Gastroesophageal sphincter (tissue), 4 donors: ENCODE results near the gene CCDC178. TPM values are rescaled to one million over a fixed set of nuclear protein-coding genes. Genes with fewer than 3 reads are reported as not detected.
A peak's percentile ranks its signal among the peaks of the same experiment; 100 is the strongest.
"Not testable (repeated sequence)": the region's sequence is repeated elsewhere in the genome, so short reads cannot be mapped to it uniquely, and the experiment has no call there.

ENCODE experiments used
- ATAC-seq: fragments of 150-250 bp; one replicate; pipeline ENCODE4 v1.9.1; 2016; ENCODE audit warnings: mild to moderate bottlenecking, moderate library complexity
- H3K27ac ChIP-seq, 4 donors: fragments of 200-600 bp; sonication (generic) in 3 of 4; 1 replicate in 3 of 4; 2 replicates in 1 of 4; pipeline ENCODE4 v1.5.1; 2016 to 2019
- H3K27me3 ChIP-seq: fragments of 200-600 bp; sonication (generic); one replicate; pipeline ENCODE4 v1.5.1; 2019
- H3K36me3 ChIP-seq, 2 donors: fragments of 200-600 bp; sonication (generic); one replicate each; pipeline ENCODE4 v1.5.1; 2019; ENCODE audit warnings: control low read depth in 1 of 2
- H3K4me1 ChIP-seq, 3 donors: fragments of 200-600 bp; sonication (generic); 1 replicate in 2 of 3; 2 replicates in 1 of 3; pipeline ENCODE4 v1.5.1; 2016 to 2019; ENCODE audit warnings: control low read depth in 2 of 3
- H3K4me3 ChIP-seq, 2 donors: fragments of 200-600 bp; sonication (generic); one replicate each; pipeline ENCODE4 v1.5.1; 2019; ENCODE audit warnings: mild to moderate bottlenecking in 1 of 2, moderate library complexity in 1 of 2
- H3K9me3 ChIP-seq, 3 donors: fragments of 200-600 bp; sonication (generic); one replicate each; pipeline ENCODE4 v1.5.1; 2017 to 2019; ENCODE audit warnings: control low read depth in 2 of 3
- EP300 ChIP-seq: sonication (generic); formaldehyde crosslinking; IDR thresholded peaks from one replicate; pipeline ENCODE4 v1.6.1; 2017; ENCODE audit warnings: antibody characterized with exemption, mild to moderate bottlenecking
- POLR2A ChIP-seq, 2 donors: fragments of 450-650 bp; IDR thresholded peaks; one replicate each; pipeline ENCODE4 v1.6.1; 2017; ENCODE audit warnings: antibody characterized with exemption in 2 of 2, mild to moderate bottlenecking in 2 of 2, moderate library complexity in 1 of 2
- POLR2AphosphoS5 ChIP-seq: sonication (generic); formaldehyde crosslinking; IDR thresholded peaks from one replicate; pipeline ENCODE4 v1.6.1; 2017; ENCODE audit warnings: antibody characterized with exemption
- WGBS, 2 donors: methylation state at CpG; one replicate each; pipeline ENCODE4 v1.1.5; 2018; ENCODE audit warnings: low coverage in 1 of 2; 5-methylcytosine and 5-hydroxymethylcytosine counted together
- total RNA-seq, 4 donors: library from RNA; depleted of rRNA; stranded (reverse); fragments of >200 nt; gene quantifications; one replicate each; pipeline ENCODE4 v1.1.0, GENCODE V29; 2016
- TF ChIP-seq, protein P1 (sequence below), 4 experiments: fragments of 200-600 bp in 2 of 4; fragments of 450-650 bp in 2 of 4; sonication (generic) in 1 of 4; IDR thresholded peaks; one replicate each; pipeline ENCODE4 v1.5.1; 2017 to 2019; ENCODE audit warnings: antibody characterized with exemption in 4 of 4, mild to moderate bottlenecking in 2 of 4, moderate library complexity in 2 of 4

CCDC178 gene
- total RNA-seq, 4 donors from 2014 or later = 0.27 to 3.3 (median 2.1) TPM; not detected in 1

GRCh38 chr18:33152376-33152775 is 288.1 kb downstream of the CCDC178 start:
- no peak for ATAC-seq
- WGBS, 2 donors = 90% methylated on average over 1 of the region's 1 CpG; no CpG with 5 or more reads in 1 of the 2 donors
- TF ChIP-seq POLR2A (IDR thresholded peaks at IDR 0.05) (no peak), POLR2AphosphoS5 (no peak), EP300 (no peak)
- TF ChIP-seq, protein P1, sequence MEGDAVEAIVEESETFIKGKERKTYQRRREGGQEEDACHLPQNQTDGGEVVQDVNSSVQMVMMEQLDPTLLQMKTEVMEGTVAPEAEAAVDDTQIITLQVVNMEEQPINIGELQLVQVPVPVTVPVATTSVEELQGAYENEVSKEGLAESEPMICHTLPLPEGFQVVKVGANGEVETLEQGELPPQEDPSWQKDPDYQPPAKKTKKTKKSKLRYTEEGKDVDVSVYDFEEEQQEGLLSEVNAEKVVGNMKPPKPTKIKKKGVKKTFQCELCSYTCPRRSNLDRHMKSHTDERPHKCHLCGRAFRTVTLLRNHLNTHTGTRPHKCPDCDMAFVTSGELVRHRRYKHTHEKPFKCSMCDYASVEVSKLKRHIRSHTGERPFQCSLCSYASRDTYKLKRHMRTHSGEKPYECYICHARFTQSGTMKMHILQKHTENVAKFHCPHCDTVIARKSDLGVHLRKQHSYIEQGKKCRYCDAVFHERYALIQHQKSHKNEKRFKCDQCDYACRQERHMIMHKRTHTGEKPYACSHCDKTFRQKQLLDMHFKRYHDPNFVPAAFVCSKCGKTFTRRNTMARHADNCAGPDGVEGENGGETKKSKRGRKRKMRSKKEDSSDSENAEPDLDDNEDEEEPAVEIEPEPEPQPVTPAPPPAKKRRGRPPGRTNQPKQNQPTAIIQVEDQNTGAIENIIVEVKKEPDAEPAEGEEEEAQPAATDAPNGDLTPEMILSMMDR (IDR thresholded peaks at IDR 0.05) = no peak
- H3K4me1 ChIP-seq = no peaks in the 10 kb centered on the region
- no peak overlapping the region for H3K27ac ChIP-seq
- H3K4me3 ChIP-seq = no peak overlapping the region
- no peaks in the 10 kb centered on the region for H3K36me3 ChIP-seq
- no peaks in the 10 kb centered on the region for H3K27me3 ChIP-seq
- H3K9me3 ChIP-seq = no peaks in the 10 kb centered on the region

DNA sequence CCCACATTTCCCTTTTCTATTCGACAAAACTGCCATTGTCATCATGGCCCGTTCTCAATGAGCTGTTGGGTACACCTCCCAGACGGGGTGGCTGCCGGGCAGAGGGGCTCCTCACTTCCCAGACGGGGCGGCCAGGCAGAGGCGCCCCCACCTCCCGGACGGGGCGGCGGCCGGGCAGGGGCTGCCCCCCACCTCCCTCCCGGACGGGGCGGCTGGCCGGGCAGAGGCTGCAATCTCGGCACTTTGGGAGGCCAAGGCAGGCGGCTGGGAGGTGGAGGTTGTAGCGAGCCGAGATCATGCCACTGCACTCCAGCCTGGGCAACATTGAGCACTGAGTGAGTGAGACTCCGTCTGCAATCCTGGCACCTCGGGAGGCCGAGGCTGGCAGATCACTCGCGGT is 292.7 kb downstream of the CCDC178 start:
- not testable (repeated sequence) for H3K27ac ChIP-seq, H3K27me3 ChIP-seq, H3K36me3 ChIP-seq, ATAC-seq, H3K4me1 ChIP-seq, H3K4me3 ChIP-seq, H3K9me3 ChIP-seq
- 83% methylated on average over 1 of the region's 25 CpGs; no CpG with 5 or more reads in 1 of the 2 donors for WGBS, 2 donors

DNA sequence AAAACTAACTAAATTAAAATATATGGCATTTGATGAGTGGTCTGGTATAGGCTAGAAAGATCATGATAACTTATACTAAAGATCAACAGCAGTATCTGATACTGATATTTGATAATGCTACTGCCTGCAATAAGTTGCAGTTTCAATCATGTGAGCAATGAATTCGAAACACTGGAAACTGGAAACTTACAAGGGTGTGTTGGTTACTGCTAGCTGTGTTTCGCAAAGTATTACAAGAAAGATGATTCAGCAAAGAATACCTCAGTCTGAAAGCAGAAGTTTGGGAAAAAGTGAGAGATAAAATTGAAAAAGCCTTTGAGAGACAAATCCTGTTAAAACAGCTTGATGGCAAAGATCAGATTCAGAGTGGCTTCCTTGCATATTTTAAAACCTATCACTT is 294.5 kb downstream of the CCDC178 start:
- 82 to 100% methylated on average over 2 of the region's 2 CpGs for WGBS, 2 donors
- Histone ChIP-seq H3K9me3 (no peaks in the 10 kb centered on the region), H3K4me1 (no peaks in the 10 kb centered on the region), H3K27ac (no peak overlapping the region), H3K36me3 (no peaks in the 10 kb centered on the region), H3K4me3 (no peak overlapping the region), H3K27me3 (no peaks in the 10 kb centered on the region)
- no peak for TF ChIP-seq POLR2AphosphoS5
- TF ChIP-seq, protein P1 (IDR thresholded peaks at IDR 0.05) = no peak
- TF ChIP-seq POLR2A (IDR thresholded peaks at IDR 0.05) = no peak
- no peak for TF ChIP-seq EP300
- ATAC-seq = no peak

GRCh38 chr18:33135951-33136660 is 304.4 kb downstream of the CCDC178 start:
- H3K27ac ChIP-seq = peak overlapping the region in 1 of 4 donors; percentile 10
- H3K4me3 ChIP-seq = no peak overlapping the region
- H3K36me3 ChIP-seq = no peaks in the 10 kb centered on the region
- no peaks in the 10 kb centered on the region for H3K9me3 ChIP-seq
- no peaks in the 10 kb centered on the region for H3K4me1 ChIP-seq
- TF ChIP-seq POLR2AphosphoS5 (no peak), POLR2A (IDR thresholded peaks at IDR 0.05) (no peak), EP300 (no peak)
- TF ChIP-seq, protein P1 (IDR thresholded peaks at IDR 0.05) = no peak
- no peak for ATAC-seq
- 25 to 50% methylated on average over 2 of the region's 2 CpGs for WGBS, 2 donors
- no peaks in the 10 kb centered on the region for H3K27me3 ChIP-seq

GRCh38 chr18:33132657-33133056 is 307.9 kb downstream of the CCDC178 start:
- no peak overlapping the region for H3K4me3 ChIP-seq
- no peaks in the 10 kb centered on the region for H3K4me1 ChIP-seq
- H3K27ac ChIP-seq = no peak overlapping the region
- no peak for TF ChIP-seq POLR2A (IDR thresholded peaks at IDR 0.05)
- TF ChIP-seq POLR2AphosphoS5 = no peak
- no peaks in the 10 kb centered on the region for H3K36me3 ChIP-seq
- H3K27me3 ChIP-seq = no peaks in the 10 kb centered on the region
- 67 to 85% methylated on average over 2 of the region's 2 CpGs for WGBS, 2 donors
- H3K9me3 ChIP-seq = no peaks in the 10 kb centered on the region
- ATAC-seq = no peak

GRCh38 chr18:33128581-33128980 is 311.9 kb downstream of the CCDC178 start:
- H3K4me1 ChIP-seq = no peaks in the 10 kb centered on the region
- no peaks in the 10 kb centered on the region for H3K27me3 ChIP-seq
- TF ChIP-seq EP300 (no peak), POLR2AphosphoS5 (no peak)
- ATAC-seq = no peak
- 65 to 90% methylated on average over 2 to 4 of the region's 4 CpGs for WGBS, 2 donors
- H3K9me3 ChIP-seq = no peaks in the 10 kb centered on the region
- no peak overlapping the region for H3K27ac ChIP-seq
- H3K36me3 ChIP-seq = no peaks in the 10 kb centered on the region
- no peak overlapping the region for H3K4me3 ChIP-seq
